Stimulated activated CD4-positive, alpha-beta T cell treated with anti-CD3 and anti-CD28 coated beads, Interleukin-1b, Interleukin-23, amount 100 ng/mL, for 24 hours (primary cell): ENCODE results near the gene HOXB5.

Source experiments
- DNase-seq, 4 experiments: peaks; one replicate each; pipeline ENCODE4 v3.0.0-alpha.2; 2020; ENCODE audit warnings: low read depth in 4 of 4, low spot score in 1 of 4

HOXB5 gene

DNA sequence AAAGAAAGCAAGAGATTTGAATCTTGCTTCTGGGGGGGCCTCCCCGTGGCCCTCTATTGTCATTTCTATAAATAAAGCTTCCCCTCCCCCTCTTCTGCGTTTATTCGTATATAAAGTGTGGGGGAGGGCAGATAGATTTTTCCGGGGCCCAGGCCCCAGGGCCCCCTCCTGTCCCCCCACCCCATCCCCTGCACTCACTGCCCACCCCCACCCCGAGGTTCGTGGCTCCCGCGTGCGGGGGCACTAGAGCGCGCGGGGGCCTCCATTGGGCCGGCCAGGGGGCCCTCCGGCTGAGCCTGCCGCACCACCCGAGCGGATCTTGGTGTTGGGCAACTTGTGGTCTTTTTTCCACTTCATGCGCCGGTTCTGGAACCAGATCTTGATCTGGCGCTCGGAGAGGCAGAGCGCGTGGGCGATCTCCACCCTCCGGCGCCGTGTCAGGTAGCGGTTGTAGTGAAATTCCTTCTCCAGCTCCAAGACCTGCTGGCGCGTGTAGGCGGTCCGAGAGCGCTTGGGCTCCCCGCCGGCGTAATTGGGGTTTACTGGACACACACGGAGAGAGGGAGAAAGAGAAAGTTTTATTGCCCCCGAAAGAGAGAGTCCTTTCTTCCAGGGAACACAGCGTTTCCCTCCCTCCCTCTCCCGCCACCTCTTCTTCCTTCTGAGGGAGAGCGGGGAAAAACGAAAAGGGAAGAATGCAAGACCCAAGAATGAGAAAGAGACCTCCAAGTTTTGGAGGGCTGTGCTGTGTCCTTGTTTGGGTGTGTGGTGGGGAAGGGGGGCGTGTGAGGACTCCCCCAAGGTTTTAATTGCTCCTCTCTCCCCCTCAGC, 16.9 kb downstream of the HOXB5 start:
- DNase-seq, result no peak

DNA sequence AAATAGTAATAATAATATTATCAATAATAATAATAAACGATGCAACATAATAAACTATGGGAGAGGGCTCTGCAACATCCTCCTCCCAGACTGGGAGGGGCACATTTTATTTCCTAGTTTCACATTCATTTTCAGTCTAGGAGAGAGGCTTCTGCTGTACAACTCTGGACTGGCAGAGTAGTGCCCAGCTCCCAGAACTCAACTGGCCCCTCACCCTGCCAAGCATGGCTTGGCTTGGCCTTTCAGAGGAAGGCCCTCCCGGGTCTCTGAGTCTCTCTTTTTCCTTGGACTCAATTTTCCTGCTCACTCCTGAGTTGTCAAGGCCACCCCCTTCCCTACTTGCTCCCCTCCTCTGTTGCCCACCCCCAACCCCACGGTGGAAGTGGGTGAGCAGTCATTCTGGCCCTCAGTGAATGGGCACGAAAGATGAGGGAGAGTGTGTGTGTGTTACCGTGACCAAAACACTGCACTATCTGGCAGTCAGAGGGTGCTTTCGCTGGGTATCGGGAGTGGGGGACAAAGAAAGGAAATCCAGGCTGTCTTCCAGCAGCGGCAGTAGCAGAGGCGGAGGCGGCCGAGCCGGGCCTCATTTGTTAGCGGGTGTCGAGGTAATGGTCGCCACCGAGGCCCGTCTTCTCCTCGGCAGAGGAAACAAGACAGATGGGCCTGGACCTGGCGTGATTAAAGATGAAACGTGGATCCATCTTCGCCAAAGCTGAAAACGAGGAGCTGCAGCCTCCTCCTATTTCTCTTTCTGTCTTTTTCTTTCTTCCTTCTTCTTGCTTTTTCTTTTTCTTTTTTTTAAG, 17.7 kb downstream of the HOXB5 start:
- DNase-seq, result no peak

DNA sequence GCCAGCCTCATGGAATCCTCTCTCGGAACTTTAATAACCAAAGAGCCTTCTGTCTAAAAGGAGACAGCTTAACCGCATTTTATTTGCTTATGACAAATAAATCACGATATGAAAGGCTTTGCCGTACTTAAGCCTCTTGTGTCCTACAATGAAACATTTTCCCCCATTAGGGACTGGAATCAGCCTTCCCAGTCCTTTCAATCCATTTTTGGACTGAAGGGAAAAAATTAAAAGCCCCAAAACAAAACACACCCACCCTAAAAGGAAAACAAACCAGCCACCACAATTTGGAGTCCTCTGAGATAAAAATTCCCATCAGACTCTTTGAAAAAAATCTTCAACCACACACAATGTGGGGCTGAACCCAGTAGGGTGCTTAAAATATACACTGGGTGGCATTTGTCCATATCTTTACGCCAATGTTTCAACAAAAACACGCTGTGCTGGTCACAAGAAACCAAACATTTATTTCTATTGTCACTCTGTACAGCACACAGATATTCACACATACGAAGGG, 18.5 kb downstream of the HOXB5 start:
- DNase-seq, result no peak

GRCh38 chr17:48574505-48575065, 19.0 kb downstream of the HOXB5 start:
- DNase-seq, result no peak

DNA sequence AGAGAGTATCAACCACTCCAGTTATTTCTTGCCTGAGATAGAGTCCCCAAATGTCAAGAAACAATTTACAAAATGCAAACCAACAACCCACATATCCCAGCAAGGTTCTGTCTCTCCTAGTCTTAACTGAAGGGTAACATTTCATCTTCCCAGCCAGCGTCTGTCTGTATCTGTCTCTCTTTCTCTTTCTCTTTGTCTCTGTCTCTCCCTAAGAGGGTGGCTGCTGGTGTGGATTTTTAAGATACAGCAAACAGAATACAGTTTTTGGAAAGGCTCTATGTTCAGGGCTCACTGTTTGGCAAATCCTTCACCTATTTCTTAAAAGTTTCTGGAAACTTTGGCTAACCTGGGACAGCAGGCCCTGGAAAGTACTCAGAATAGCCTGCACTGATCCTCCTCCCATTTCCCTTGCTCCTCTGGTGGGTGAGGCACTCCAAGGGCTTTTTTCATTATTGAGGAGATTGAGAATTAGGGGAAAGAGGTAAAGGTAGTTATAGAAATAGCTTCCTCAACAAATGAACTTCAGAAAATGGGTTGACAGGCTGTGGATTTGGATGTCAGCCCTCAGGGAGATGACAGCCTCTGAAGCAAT, 21.7 kb downstream of the HOXB5 start:
- DNase-seq, result no peak

DNA sequence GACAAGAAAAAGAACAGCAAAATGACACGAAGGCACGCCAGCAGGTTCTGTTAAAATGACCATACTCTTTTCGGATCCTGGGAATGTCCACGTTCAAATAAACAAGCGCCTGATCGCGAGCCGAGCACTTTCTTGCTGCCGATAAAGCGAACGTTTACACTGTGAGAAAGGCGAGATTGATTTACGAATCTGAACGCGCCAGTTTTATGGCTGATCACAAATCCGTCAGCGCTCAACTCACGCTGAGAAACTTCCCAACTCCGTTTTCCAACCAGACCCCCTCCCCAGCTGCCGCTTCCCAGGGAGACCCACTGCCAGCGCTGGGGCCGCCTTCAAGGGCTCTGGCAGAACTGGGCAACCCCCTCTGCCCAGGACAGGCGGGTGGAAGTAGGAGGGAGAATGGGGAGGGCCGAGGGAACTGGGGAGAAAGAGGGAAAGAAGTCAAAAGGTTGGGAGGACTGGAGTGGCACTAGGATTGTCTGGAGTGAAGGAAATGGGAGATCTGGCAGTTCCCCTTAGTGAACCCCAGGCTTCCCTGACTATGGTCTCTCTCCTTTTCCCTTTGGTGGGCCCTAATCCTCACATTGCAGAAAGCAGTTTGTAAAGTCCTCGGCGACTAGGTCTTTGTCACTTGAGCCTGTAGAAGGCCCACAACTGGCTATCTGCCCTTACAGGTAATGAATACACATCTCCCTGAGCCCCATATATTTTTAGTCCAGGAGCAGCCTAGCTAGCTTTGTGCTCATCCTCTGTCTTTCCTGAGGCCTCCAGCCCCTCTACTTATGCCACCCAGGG, 22.4 kb downstream of the HOXB5 start:
- no peak for DNase-seq

- no peak for DNase-seq
These were observed 23.1 kb downstream of the HOXB5 start for GRCh38 chr17:48570325-48571023.

DNA sequence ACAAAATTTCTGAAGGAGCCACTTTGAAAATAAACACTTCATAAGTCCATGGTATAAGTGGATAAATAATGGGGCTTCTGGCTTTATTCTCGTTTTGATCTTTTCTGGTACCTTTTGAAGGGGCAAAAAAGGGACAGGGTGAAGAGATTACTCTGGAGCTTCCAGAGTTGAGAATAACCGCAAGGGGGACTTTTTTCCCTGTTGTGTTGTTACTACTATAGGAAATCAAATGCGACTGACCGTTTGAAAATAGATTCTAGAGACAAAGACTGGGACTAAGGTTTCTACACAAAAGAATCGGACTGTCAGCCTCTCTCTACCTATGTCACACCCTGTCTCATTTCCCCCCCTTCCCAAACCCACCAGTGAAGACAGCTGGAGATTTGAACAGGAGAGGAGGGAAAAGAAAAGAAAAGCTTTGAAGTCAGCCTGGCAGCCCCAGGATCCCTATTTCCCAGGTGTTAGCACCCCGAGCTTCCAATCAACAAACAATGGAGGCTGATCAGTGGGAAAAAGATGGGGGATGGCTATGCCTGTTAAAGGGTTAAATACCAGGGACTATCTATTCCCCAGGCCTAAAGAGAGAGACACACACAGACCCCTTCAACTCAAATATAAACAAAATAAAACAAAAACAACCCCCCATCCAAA, 23.8 kb downstream of the HOXB5 start:
- DNase-seq, result no peak

DNA sequence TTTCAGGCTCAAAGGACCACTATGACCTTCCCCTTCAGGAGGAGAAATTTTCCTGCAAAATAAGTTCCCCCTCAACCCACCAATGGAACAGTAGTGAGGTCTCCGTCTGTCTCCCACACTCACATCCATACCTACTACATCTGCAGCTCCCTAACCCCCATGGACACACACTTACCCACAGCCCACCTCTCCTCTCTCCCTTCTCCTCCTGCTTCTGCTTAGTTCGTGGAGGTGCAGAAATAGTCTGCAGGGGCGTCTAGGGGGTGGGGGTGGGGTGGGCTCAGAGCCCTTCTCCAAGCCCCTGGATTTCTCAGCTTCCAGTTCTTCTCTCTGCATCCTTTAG, 24.4 kb downstream of the HOXB5 start:
- no peak for DNase-seq

- no peak for DNase-seq
These were observed 24.9 kb downstream of the HOXB5 start for GRCh38 chr17:48568499-48569239.

DNA sequence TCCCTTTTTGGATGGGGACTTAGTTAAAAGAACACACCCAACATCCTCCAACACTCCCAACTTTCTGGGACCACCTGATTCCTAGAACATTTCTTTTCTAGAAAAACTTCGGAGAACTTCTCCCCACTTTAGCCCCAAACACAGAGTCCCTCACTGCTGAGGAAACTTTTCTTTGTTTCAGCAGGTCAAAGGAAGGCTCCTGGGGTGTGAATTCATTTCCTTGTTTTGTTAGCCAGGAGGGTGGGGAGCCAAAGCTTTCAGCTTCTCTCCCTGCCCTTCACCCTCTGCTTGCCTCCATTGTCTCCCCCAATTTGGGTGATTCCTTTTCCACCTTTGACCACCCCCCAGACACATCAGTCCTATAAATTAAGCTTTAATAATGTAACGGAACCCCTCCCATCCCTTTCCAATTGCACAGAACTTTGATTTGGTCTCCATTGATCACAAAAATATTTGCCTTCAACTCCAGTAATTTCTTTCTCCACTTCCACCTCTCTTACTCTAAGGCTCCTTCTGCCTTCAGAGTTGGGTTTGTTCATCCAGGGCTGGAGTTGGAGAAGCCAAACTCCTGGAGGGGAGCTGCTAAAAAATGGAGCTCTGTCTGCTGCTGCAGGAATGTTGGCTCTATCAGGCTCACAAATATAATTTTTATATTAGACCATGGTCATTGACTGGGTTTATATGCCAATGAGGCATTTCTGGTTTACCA, 25.8 kb downstream of the HOXB5 start:
- no peak for DNase-seq

DNA sequence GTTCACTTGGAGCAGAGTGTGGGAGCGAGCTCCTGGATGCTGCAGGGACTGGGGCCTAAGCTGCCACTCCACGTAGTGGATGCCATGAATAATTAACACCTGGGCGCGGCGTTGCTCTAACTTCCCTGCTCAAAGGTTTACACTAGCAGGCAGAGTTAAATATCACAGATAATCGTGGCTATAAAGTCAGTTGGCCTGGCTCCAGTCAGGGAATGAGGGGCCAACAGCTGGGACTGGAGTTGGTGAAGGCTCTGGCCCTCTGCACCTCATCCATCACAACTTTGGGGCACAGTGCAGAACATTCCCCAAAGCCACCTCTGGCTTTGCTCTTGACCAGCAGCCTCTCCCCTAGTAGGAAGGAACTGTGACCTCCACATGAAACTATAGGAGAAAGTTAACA, 26.4 kb downstream of the HOXB5 start:
- no peak for DNase-seq

DNA sequence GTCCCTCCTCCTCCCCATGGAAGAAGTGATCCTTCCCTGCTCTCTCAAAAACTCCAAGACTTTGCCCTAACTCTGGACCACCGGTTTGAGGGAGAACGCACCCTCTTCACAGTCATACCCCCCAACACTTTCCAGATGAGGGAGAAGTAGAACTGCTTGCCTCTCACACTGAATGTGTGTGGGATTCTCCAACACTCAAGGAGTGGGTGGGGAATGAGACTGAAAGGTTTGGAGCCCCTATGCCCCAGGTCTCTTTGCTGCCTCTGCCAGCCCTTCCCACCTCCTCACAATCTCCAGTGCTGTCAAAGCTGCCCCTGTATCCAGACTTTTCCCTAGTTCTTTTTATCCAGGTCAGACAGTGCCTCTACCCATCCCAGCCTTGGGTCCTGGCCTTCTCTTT, 26.9 kb downstream of the HOXB5 start:
- no peak for DNase-seq

- no peak for DNase-seq
These were observed 27.5 kb downstream of the HOXB5 start for GRCh38 chr17:48565925-48566710.

DNA sequence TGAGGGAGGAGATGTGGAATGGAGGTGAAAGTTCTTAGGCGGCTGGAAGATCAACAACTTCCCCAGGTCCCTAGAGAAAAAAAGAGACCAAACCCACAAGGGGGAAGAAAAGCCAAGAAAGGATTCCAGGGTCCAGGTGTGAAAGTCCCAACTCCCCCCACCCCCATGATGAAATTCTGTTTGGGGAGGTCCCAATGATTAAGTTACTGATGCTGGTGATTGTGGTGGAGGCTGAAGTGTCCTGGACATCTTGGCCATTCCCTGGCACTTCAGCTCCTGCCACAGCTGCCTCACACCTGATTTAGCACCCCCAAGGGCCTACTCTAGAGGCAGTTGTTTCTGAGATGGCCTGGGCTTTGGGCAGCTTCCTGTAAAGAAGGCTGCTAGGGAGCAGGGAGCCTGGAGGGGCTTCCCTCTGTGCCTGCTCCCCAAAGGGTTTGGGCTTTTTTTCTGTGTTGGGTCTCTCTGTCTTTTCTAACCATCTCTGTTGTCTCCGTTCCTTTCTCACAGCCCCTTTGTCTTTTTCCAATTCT, 28.5 kb downstream of the HOXB5 start:
- DNase-seq, result no peak

GRCh38 chr17:48564188-48565021, 29.2 kb downstream of the HOXB5 start:
- no peak for DNase-seq

DNA sequence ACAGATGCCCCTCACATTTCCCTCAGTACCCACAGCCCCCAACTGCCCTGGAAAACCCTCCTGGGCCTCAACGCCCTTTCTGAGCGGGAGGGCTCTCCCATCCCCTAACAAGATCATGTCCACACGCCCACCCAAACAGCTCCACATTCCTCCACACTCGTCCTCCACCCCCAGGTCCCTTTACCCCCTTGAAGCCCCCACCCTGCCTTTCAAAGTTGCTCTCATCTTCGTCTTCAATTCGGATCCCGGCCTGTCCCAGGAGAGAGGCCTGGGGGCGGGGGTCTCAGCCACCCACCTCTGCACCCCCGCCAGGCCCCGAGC, 29.8 kb downstream of the HOXB5 start:
- DNase-seq, result no peak
